SK-N-MC (cell line): Measurements from ENCODE around the gene IER3.
A peak's percentile ranks its signal among the peaks of the same experiment; 100 is the strongest.
"Not testable (repeated sequence)": the region's sequence is repeated elsewhere in the genome, so short reads cannot be mapped to it uniquely, and the experiment has no call there.

ENCODE experiments used
- DNase-seq: peaks from one replicate; pipeline ENCODE4 v3.0.0-alpha.2; 2011; ENCODE audit warnings: low read depth, low spot score
- H3K27ac ChIP-seq: fragments of 200-600 bp; sonication (generic); 2 replicates; pipeline ENCODE4 v1.5.1; 2016; ENCODE audit warnings: mixed run types
- H3K36me3 ChIP-seq: fragments of 200-600 bp; sonication (generic); 2 replicates; pipeline ENCODE4 v1.6.1; 2017; ENCODE audit warnings: antibody characterized with exemption, low read length, mixed read lengths; ENCODE audit not compliant: insufficient read depth
- H3K4me3 ChIP-seq: fragments of 200-600 bp; sonication (generic); 2 replicates; pipeline ENCODE4 v1.5.1; 2016
- H3K9ac ChIP-seq: fragments of 200-600 bp; sonication (generic); 2 replicates; pipeline ENCODE4 v1.8.0; 2017; ENCODE audit warnings: mixed run types, mixed read lengths; ENCODE audit not compliant: insufficient read length
- H3K9me3 ChIP-seq: fragments of 200-600 bp; sonication (generic); 2 replicates; pipeline ENCODE4 v1.6.1; 2017; ENCODE audit warnings: low read depth, mild to moderate bottlenecking, antibody characterized with exemption, low read length, moderate library complexity, mixed read lengths
- EZH2 ChIP-seq: fragments of 200-600 bp; sonication (generic); IDR thresholded peaks from one replicate; pipeline ENCODE4 v1.6.1; 2017; ENCODE audit warnings: antibody characterized with exemption
- FOXP2 ChIP-seq: optimal IDR thresholded peaks from 2 replicates; pipeline ENCODE3; 2011; ENCODE audit warnings: mild to moderate bottlenecking, moderate library complexity; ENCODE audit not compliant: insufficient read depth; ENCODE audit errors: extremely low read length, control extremely low read depth
- POLR2AphosphoS5 ChIP-seq: IDR thresholded peaks from 2 replicates; pipeline ENCODE4 v1.6.1; 2012; ENCODE audit warnings: mild to moderate bottlenecking, low read depth, low read length, borderline replicate concordance

The IER3 gene

DNA sequence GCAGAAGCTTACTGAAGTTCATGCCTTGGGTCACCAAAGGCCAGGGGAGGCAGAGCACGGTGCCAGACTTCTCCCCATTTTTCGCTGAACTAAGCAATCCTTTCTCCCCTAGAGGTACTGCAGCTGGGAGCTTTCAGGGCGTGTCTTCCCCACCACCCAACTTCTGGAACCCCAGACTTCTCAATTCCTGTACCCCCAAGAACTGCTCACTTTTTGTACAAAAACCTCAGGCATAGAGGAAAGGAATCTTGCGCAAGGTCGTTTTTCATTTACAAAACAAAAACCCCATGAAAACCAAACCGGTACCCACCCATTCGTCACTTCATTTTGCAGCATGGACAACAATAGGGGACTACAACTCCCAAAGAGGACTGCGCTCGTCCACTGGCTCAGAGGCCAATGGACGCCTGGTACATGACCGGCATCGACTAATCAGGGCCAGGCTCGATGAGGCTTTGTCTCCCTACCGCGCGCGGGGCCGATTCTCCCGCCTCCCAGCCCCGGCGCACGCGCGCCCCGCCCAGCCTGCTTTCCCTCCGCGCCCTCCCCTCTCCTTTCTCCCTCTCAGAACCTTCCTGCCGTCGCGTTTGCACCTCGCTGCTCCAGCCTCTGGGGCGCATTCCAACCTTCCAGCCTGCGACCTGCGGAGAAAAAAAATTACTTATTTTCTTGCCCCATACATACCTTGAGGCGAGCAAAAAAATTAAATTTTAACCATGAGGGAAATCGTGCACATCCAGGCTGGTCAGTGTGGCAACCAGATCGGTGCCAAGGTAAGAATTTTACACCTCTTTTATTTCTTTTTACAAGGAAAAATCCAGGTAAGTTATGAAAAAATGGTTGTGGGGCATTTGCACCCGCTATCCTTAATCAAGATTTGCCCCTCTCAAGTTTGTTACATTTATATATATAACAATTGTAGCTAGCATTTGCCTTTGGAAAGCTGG, 24.3 kb downstream of the IER3 start, which contains the start of gene TUBB:
Gene TUBB, plus strand, starts transcription at position 562 of the 947 bp plus-strand sequence. Its CDS starts 155 bp downstream, at position 717.
- TF ChIP-seq FOXP2 (no peak), POLR2AphosphoS5 (peak; percentile 97), EZH2 (no peak)
- DNase-seq = no peak
- Histone ChIP-seq H3K9me3 (no peaks in the 10 kb centered on the region), H3K9ac (peak within 1 kb of the TSS; percentile 99), H3K36me3 (peaks cover 48% of the 10 kb centered on the region), H3K27ac (peak within 1 kb of the TSS; percentile 98), H3K4me3 (peak within 1 kb of the TSS; percentile 85)

DNA sequence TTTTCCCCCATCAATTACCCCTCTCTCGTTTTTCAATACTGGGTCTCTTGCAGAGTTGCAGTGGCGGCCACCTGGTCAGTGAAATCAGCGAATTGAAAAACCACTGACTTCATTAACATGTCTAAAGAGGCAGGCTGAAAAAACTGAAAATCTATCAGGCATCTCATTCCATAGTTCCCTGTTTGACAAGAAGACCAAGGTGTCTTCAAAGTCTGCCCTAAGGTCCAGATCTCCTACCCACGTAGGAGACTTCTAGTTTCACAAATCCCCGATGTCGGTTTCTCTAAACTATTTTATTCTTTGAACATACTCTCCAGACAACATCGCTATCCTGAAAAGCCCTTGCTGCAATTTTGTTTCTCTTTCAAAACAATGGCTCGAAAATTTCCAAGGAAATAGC, 25.0 kb downstream of the IER3 start:
- Histone ChIP-seq H3K4me3 (peak overlapping the region; percentile 85), H3K27ac (peak overlapping the region; percentile 98), H3K9me3 (no peaks in the 10 kb centered on the region), H3K36me3 (peaks cover 48% of the 10 kb centered on the region), H3K9ac (peak overlapping the region; percentile 93)
- TF ChIP-seq FOXP2 (no peak), POLR2AphosphoS5 (no peak), EZH2 (no peak)
- no peak for DNase-seq

DNA sequence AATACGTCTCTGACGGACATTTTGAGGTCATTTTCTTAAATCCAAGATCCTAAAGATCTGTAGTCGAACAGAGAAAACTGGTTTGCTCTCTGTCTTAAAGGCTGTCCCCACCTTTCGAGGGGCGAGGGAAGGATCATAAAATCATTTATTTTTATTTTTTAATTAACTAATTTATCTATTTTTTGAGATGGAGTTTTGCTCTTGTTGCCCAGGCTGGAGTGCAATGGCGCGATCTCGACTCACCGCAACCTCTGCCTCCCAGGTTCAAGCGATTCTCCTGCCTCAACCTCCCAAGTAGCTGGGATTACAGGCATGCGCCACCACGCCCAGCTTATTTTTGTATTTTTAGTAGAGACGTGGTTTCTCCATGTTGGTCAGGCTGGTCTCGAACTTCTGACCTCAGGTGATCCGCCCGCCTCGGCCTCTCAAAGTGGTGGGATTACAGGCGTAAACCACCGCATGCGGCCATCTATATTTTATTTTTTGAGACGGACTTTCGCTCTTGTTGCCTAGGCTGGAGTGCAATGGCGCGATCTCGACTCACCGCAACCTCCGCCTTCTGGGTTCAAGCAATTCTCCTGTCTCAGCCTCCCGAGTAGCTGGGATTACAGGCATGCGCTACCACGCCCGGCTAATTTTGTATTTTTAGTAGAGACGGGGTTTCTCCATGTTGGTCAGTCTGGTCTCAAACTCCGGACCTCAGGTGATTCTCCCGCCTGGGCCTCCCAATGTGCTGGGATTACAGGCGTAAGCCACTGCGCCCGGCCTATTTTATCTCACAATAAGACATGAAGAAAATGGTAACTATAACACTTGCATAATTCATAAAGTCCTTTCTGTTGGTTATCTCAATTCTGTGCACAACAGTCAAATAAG, 26.3 kb downstream of the IER3 start:
- DNase-seq, H3K9me3 ChIP-seq: not testable (repeated sequence)
- peak overlapping the region; percentile 98 for H3K27ac ChIP-seq
- H3K36me3 ChIP-seq = peaks cover 48% of the 10 kb centered on the region
- H3K9ac ChIP-seq = peak overlapping the region; percentile 86
- 0 out of 2 replicates have a peak, but pooled peaks have one; percentile 4 for TF ChIP-seq POLR2AphosphoS5
- peak overlapping the region; percentile 75 for H3K4me3 ChIP-seq

DNA sequence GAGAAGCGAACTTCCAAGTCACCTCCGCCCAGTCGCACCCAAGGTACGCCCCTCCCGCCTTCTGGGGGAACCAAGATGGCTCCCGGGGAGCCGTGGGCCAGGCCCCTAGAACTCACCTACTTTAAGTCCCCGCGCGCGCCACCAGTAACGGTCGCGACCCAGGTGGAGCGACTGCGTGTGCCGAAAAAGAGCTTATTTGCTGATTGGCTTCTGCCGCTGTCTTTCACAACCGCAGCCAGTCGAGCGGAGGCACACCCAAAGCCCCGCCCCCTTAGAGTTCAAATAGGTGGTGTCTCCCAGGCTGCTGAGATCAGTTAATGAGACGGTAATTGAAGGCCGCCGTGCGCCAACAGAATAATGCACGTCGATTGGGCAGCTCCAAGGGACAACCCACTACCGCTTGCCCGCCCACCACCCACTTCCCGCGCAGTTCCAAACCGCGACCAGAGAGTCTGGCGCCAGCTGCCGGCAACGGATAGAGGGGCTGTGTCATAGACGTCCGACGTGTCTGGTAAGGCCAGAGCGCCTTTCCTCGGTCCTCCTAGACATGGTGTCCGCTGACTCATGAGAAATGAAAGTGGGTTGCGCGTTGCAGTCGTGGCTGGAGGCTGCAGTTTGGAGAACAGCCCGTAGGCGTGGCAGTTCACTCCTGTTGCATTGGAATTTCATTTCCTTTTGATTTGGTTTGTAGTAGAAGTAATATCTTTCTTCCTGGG, 27.1 kb downstream of the IER3 start, which contains the start of gene MDC1:
Gene MDC1, minus strand, starts transcription at position 153 of the 716 bp plus-strand sequence. CDS start 2,106 bp downstream, outside the sequence.
- peak within 1 kb of the TSS; percentile 86 for H3K9ac ChIP-seq
- no peaks in the 10 kb centered on the region for H3K9me3 ChIP-seq
- peak; percentile 99 for DNase-seq
- peak within 1 kb of the TSS; percentile 98 for H3K27ac ChIP-seq
- peaks cover 48% of the 10 kb centered on the region for H3K36me3 ChIP-seq
- TF ChIP-seq POLR2AphosphoS5 (peak; percentile 90), EZH2 (no peak)
- H3K4me3 ChIP-seq = peak within 1 kb of the TSS; percentile 78

DNA sequence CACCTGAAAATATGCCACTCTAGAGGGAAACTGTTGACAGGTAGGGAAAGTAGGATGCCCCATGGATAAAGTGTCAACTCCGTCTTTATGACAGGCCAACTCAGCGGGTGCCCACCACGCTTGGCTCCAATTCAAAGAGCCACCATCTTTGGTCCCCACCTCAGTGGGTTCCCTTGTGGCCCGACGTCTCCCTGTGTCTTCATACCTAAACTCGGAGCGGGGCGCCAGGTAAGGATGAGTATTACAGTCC, 27.5 kb downstream of the IER3 start:
- Histone ChIP-seq H3K9ac (peak overlapping the region; percentile 82), H3K36me3 (peaks cover 47% of the 10 kb centered on the region), H3K27ac (peak overlapping the region; percentile 95), H3K4me3 (peak overlapping the region; percentile 78), H3K9me3 (no peaks in the 10 kb centered on the region)
- no peak for DNase-seq
- TF ChIP-seq POLR2AphosphoS5 (no peak), EZH2 (no peak), FOXP2 (no peak)

DNA sequence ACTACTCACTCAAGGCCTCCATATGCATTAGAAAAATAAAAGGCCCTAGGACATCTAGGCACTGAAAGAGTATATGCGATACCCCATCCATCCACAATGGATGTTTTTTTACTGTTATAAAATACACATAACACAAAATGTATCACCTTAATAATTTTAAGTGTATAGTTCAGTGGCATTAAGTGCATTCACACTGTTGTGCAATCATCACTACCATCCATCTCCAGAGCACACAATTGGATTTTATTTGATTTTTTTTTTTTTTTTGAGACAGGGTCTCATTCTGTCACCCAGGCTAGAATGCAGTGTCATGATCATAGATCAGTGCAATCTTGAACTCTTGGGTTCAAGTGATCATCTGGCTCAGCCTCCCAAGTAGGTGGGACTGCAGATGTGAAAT, 30.1 kb downstream of the IER3 start:
- TF ChIP-seq FOXP2 (no peak), EZH2 (no peak), POLR2AphosphoS5 (no peak)
- no peak overlapping the region for H3K4me3 ChIP-seq
- no peak for DNase-seq
- no peaks in the 10 kb centered on the region for H3K9me3 ChIP-seq
- H3K36me3 ChIP-seq = peaks cover 53% of the 10 kb centered on the region
- H3K9ac ChIP-seq = no peak overlapping the region
- H3K27ac ChIP-seq = no peak overlapping the region

DNA sequence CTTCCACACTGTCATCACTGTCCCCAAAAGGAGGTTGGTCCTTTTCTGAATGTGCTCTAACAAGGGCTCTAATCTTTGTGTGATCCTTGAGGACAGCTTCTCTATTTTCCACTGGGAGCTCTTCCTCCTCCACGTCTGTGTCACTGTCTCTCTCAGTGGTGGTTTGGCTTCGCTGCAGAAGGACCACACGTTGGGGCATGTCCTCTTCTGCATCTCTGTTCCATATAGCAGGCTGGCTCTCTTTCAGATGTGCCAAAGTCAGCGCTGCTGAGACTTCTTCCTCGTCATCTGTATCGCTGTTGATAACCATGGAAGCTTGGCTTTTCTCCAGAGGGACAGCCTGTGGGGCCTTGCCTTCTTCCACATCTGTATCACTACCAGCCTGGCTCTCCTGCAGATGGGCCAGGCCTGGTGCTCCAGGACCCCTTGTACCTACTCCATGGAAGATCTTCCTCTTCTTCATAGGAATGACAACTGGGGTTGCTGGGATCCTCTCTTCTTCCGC, 31.9 kb downstream of the IER3 start:
- H3K9me3 ChIP-seq = no peaks in the 10 kb centered on the region
- H3K4me3 ChIP-seq = no peak overlapping the region
- H3K27ac ChIP-seq = no peak overlapping the region

DNA sequence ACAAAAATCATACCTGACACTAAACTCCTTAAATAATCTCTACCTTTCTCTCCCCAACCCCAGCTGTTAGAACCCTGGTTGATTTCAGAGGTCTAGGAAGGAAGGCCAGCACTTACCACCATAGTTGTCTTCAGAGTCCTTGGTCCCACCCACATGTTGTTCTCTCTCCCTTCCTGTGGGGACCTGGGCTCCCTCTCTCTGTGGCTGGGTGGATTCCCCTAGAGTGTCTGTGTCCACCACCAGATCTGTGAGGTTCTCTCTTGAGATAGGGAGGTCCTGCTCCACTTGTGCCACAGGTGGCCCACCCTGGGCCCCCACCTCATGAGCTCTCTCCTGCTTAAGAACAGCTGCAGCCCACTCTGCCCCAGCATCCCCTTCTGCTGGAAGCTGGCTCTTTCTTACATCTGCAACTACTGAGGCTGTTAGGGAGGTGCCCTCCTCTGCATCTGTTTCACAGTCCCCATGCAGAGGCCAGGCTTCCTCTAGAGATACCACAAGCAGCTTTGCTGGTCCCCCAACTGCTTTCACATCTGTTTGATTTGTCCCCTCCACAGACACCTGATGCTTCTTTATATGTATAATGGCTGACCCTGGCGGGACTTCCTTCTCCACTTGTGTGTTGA, 32.5 kb downstream of the IER3 start:
- Histone ChIP-seq H3K9ac (no peak overlapping the region), H3K36me3 (peaks cover 58% of the 10 kb centered on the region), H3K9me3 (no peaks in the 10 kb centered on the region), H3K4me3 (no peak overlapping the region), H3K27ac (no peak overlapping the region)
- TF ChIP-seq POLR2AphosphoS5 = no peak
- TF ChIP-seq EZH2 = no peak
- no peak for TF ChIP-seq FOXP2
- DNase-seq = no peak

More for the DNA sequence above, 31.9 kb downstream of the IER3 start:
- TF ChIP-seq POLR2AphosphoS5 = no peak
- no peak for TF ChIP-seq FOXP2
- no peak for TF ChIP-seq EZH2
- H3K36me3 ChIP-seq = peaks cover 58% of the 10 kb centered on the region
- DNase-seq = no peak
- H3K9ac ChIP-seq = no peak overlapping the region
